Stimulated activated CD4-positive, alpha-beta T cell treated with anti-CD3 and anti-CD28 coated beads, TNF-alpha, amount 100 ng/mL, for 1 hour (primary cell): Measurements from ENCODE around the gene KCNQ2.

Source experiments
- DNase-seq, 3 donors: peaks; one replicate each; pipeline ENCODE4 v3.0.0-alpha.2; 2020; ENCODE audit warnings: low read depth in 3 of 3, low spot score in 1 of 3

KCNQ2 gene

DNA sequence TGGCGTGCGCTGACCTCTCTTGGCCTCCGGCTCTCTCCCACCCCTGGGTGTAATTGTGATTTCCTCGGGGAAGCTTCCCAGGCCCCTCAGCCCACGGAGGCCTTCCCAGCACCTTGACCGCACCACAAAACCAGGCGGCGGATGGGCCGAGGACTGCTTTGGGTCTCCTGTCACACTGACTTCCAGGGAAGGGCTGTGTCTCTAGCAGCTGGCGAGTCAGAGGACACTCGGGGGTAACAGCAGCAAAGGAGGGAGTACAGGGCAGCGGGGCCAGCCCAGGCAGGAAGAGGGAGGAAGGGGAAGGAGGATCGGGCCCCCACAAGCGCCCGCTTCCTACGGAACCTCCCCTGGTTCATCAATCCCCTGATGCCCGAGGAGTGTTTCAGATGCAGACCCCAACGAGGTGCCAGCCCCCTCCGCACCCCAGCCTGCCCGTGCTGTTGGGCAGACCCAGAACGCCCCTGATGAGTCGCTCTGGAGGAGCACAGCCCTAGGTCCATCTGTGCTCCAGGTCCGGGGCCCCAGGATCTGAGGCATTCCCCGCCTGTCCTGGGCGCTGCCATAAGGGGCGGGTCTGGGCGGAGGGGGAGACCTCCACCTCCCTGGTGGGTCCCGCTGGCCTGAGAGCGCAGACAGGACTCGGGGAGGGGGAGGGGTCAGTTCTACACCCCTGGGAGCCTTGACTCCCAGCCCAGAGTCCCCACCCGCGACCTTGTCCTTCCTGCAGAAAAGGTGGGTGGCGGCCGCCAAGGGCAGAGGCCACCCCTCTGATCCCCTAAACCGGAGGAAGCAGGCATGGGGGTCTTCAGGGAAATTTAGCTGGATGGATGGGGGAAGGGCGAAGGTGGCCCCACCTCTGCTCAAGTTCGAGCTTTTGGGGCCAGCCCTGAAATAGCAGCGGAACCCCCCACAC, 112.3 kb downstream of the KCNQ2 start:
- DNase-seq = no peak

DNA sequence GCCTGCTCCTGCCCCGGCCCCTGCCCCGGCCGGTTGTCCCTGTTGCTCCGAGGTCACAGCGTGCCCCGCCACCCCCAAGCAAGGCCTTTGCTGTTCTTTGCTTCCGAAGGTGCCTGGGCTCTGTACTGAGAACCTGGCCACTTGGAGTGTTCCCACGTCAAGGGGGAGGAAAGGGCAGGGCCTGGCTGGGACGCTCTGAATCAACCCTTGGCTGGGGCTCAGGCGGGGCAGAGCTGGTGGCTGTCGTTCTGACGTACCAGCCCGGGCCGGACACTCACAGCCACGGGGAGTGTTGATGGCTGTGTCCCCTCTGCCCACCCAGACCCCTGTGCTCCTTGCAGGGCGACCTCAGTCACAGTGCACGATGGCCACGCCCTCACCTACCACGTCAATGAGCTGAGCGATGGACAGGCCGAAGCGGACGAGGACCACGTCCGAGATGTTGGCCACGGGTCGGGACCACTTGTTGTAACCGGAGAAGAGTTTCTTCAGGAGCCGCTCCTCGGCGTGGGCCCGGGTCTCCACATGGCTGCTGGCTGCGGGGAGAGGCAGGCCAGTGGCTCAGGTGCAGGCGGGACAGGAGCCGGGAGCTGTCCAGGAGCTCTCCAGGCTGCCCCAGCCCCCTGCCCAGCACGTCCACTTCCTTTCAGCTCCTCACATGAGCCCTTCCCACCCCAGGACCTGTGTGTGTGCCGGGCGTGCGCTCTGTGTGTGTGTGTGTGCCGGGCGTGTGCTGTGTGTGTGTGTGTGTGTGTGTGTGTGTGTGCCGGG, 113.1 kb downstream of the KCNQ2 start:
- no peak for DNase-seq

DNA sequence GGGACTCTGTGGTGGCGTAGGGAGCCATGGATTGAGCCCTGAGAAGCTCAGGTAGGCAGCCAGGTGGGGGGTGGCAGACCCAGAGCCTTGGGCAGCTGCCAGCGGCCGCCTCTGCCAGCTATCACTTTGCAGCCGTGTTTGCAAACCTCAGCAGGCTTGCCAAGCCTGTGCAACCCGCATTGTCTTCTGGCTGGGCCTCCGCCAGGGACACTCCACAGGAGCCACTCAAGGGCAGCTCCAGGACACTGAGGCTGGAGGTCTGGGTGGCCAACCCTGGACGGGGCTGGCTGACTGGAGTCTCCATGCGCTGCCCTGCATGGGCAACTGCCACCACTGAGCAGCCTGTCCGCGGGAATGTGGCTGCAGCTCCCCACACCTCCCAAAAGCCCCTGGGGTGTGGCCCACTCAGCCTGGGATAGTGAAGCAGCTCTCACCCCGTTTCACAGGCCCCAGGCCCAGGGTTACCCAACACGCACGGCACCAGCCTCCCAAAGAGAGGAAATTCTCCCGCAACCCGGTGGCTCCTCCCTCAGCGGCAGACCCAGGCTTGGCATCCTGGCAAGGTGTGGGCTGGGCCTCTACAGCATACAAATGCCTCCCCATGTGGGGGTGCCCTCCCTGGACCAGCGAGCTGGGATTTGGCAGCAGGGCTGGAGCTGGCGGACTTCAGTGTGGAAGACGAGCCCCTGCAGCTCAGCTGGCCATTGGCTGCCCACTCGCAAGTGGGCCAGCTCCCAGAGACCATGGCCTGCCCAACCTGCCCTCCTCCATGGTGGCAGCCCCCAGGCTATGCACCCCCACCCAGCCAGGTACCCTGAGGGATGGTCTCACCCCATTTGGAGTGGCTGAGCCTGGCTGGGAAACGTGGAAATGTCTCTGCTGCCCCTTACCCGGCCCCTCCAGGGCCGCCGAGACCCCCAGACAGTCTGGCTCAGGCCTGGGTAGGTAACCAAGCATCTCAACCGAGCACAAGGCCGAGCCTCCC, 114.2 kb downstream of the KCNQ2 start:
- no peak for DNase-seq

DNA sequence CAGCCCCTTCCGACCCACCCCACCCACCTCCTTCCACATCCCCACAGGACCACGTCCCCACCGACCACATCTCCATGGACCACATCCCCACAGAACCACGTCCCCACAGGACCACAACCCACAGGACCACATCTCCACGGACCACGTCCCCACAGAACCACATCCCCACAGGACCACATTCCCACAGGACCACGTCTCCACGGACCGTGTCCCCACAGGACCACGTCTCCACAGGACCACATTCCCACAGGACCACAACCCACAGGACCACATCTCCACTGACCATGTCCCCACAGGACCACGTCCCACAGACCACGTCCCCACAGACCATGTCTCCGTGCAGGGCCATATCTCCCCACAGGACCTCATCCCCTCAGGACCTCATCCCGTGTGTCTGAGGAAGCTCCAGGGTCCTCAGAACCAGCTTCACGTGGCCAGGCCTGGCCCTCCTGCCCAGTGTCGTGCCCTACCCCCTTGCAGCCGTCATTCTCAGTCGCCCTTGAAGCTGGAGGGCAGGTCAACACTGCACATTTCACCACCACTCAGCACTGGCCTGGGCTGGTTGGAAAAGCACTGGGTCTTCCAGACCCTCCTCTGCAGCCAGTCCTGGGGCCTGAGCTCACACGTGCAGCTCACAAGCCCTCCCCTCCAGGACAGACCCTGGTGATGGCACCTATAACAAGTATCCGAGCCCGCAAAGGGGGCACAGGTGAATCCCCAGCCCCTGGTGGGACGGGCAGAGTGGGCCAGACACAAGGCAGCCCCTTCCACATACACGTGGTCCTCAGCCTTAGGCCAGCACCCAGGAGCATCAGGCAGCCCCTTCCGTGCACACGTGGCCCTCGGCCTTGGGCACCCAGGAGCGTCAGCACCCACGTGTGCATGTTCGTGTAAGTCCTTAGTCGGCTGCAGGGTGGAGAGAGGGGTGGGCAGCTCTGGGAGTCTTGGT, 115.2 kb downstream of the KCNQ2 start:
- DNase-seq = no peak

DNA sequence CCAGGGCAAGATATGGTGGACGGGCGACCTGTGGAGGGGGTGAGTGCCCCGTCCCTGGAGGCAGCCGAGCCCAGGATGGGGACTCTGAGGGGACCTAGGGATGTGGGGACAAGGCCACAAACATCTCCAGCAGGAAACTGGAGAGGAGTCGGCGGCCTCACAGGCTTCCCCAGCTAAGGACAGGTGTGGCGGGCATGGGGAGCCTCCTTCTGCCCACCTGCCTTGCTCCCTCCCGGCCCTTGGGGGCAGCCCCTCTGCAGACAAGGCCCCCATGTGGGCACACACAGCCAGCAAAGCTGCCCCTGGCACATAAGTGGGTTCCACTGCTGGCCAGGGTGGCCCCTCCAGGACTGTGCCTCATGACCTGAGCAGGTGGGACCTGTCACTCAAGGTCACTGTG, 115.9 kb downstream of the KCNQ2 start:
- no peak for DNase-seq

DNA sequence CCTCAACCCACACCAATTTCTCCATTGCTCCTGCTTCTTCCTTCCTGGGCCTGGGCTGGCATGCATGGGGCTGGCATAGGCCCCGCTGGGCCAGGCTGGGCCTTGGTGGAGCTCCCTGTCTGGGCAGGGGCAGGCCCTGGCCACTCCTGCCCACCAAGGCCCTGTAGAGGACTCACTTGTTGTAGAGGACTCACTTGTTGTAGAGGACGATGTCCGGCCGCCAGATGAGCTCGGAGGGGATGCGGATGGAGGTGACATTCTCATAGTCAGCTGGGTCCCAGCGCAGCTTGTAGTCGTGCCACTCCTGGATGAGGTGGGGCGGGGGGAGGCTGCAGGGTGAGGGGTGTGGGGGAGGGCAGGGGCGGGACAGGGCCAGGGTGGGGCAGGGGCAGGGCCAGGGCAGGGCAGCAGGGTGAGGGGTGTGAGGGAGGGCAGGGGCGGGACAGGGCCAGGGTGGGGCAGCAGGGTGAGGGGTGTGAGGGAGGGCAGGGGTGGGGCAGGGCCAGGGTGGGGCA, 116.6 kb downstream of the KCNQ2 start:
- no peak for DNase-seq

DNA sequence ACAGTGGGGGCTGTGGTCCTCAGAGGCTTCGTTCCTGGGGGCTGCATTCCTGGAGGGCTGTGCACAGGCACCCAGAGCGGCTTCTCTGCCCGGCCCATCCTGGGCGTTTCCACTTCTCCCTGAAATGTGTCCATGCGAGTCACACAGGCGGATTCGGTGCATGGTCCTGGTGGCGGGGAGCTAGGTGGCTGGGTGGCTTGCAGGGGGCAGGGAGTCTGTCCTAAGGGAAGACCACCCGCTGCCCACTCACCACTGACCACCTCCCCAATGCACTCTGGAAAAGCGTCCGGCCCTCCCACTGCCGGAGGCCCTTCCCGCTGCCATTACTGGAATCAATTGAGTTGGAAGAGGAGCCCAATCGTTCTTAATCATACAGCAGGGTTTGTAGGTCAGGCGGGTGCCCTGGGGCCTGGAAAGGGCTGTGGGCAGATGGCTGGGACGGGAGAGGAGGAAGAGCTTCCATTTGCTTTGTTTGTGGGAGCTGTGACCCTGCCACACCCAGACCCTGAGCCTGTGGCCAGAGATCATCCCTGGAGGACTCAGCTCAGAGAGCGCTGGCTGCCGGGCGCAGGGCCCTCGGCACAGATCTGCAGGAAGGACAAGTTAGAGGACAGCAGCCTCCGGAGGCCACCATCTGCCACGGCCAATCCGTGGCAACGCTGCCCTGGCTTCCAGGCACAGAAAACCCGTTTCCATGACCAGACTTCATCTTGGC, 117.7 kb downstream of the KCNQ2 start:
- DNase-seq = no peak

DNA sequence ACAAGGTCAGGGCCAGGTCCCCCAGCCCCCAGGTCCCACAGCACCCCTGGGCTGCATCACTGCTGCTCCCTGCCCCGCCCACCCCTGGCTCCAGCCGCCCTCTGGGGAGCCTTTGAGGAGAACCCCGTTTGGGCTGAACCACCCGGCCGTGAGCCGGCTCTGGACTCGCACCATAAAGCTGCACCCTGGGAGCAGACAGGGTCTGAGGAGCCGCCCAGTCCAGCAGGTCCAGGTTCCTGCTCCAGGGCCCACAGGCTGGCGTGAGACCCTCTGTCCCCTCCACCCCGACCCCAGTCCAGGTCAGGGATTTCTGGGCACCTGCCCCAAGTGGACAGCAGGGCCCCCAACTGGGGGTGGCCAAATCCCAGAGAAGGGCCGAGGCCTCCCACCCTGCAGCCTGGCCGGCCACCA, 119.6 kb downstream of the KCNQ2 start:
- DNase-seq = no peak

DNA sequence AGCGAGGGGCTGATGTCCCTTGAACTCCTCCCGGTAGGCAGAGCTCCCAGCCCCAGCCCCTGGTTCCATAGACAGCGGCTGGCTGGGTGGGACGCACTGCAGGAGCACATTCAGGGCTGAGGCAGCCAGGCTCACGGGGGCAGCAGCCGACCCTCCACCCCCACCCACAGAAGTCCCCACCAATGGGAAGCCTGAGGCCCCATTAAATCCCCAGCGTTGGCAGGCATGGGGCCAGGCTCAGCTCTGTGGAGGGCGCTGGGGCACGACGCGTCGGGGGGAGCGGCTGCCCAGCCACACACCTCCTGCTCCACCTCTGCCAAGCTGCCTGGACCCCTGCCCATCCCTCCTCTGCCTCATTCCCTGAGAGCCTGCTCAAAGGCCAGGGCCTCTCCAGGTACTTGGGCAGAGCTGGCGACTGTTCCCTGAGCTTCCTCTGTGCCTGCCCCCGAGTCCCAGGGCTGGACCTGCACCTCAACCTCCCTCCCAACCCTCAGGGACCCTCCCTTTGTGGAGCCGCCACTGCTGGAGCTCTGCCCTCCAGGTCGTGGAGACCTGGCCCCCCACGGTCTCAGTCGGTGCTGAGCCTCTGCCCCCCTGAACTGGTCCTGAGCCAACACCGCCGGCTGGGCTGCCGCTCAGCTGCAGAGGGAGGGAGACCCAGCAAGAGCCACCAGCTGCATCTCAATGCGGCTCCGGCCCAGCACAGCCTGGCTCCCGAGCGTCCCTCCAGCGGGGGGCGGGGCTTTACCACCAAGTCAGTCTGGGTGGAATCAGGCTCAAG, 120.5 kb downstream of the KCNQ2 start:
- DNase-seq = no peak

DNA sequence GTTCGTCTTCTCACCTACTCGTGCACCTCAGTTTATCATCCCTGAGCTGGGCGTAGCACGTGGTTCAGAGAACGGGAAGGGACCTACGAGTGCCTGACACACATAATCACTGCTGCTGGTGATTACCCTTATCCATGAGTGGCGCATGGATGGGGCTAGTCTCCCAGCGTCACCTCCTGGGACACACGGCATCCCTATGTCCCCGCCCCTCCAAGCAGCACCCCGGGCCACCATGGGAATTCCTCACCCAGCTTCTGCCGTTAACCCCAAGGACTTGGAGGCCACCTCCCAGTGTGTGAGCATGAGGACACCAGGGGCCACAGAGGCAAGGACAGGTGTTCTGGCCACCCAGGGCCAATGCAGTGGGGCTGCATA, 121.1 kb downstream of the KCNQ2 start:
- no peak for DNase-seq

DNA sequence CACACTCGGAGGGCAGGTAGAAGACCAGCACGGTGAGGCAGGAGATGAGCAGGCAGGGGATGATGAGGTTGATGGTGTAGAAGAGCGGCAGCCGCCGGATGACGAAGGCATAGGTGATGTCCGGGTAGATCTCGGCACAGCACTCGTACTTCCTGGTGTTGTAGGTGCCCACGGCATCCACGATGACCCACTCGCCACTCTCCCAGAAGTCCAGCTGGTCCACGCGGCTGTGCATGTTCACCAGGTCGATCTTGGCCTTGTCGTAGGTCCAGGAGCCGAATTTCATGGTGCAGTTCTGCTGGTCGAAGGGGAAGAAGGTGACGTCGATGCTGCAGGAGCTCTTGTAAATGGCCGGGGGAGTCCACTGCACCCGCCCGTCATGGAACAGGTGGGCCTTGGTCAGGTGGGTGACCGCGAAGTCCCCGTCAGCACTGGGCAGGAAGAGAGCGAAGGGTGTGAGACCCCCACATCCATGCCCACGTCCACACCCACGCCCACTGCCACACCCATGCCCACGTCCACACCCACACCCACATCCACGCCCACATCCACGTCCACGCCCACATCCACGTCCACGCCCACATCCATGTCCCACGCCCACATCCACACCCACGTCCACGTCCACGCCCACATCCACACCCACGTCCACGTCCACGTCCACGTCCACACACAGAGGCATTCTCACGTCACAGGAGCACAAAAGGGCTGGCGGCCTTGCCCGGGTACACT, 121.7 kb downstream of the KCNQ2 start:
- no peak for DNase-seq
